ENCODE results near the gene SERPINA12.

- TF ChIP-seq CTCF (optimal IDR thresholded peaks at IDR 0.05 in 1 of 3, IDR thresholded peaks at IDR 0.05 in 1 of 3, conservative IDR thresholded peaks at IDR 0.05 in 1 of 3; ENCODE audit: extremely low read depth in 1 of 3, insufficient read depth in 2 of 3, low read length in 3 of 3), result no peak
- no peak for TF ChIP-seq EZH2 (IDR thresholded peaks at IDR 0.05; ENCODE audit: low read length)
Measured at GRCh38 chr14:94524093-94524492, 14.8 kb upstream of the SERPINA12 start.

All from keratinocyte (primary cell).